HG02970 (cell line): ENCODE results near the gene TCHP.
"Not testable (repeated sequence)": the region's sequence is repeated elsewhere in the genome, so short reads cannot be mapped to it uniquely, and the experiment has no call there.

ENCODE experiments used
- ATAC-seq: cut with Tn5 transposase; IDR thresholded peaks from one replicate; pipeline ENCODE4 v1.9.1; 2021; ENCODE audit warnings: mild to moderate bottlenecking, moderate library complexity, moderate number of reproducible peaks; ENCODE audit not compliant: unreplicated experiment, low FRiP score

Gene TCHP

GRCh38 chr12:109899783-109900751, at the start of gene TCHP:
Gene TCHP, plus strand, starts transcription at chr12:109900274. Its CDS starts 2,753 bp downstream, at chr12:109903027.
- ATAC-seq, result peak; percentile 55

GRCh38 chr12:109850518-109850917, 49.6 kb upstream of the TCHP start:
- ATAC-seq, result not testable (repeated sequence)

GRCh38 chr12:109855377-109855776, 44.7 kb upstream of the TCHP start:
- ATAC-seq, result no peak

- no peak for ATAC-seq
These were observed 42.4 kb upstream of the TCHP start for GRCh38 chr12:109857715-109858114.

GRCh38 chr12:109858764-109859163, 41.3 kb upstream of the TCHP start:
- no peak for ATAC-seq

- no peak for ATAC-seq
These were observed 39.1 kb upstream of the TCHP start for GRCh38 chr12:109860977-109861376.

- no peak for ATAC-seq
These were observed 38.3 kb upstream of the TCHP start for GRCh38 chr12:109861689-109862314.

- ATAC-seq, result not testable (repeated sequence)
These were observed 37.6 kb upstream of the TCHP start for GRCh38 chr12:109862491-109862890.

- no peak for ATAC-seq
These were observed 36.0 kb upstream of the TCHP start for GRCh38 chr12:109863847-109864712.

GRCh38 chr12:109864916-109865315, 35.2 kb upstream of the TCHP start:
- ATAC-seq, result no peak

GRCh38 chr12:109868182-109869051, 31.7 kb upstream of the TCHP start:
- ATAC-seq, result no peak

- ATAC-seq, result no peak
These were observed 29.4 kb upstream of the TCHP start for GRCh38 chr12:109870648-109871047.

GRCh38 chr12:109871668-109872314, 28.3 kb upstream of the TCHP start:
- ATAC-seq, result no peak

- ATAC-seq, result no peak
These were observed 26.4 kb upstream of the TCHP start for GRCh38 chr12:109873653-109874052.

- ATAC-seq, result no peak
These were observed 24.4 kb upstream of the TCHP start for GRCh38 chr12:109875572-109876131.

- no peak for ATAC-seq
These were observed 23.7 kb upstream of the TCHP start for GRCh38 chr12:109876406-109876805.

GRCh38 chr12:109877504-109878246, 22.4 kb upstream of the TCHP start:
- no peak for ATAC-seq

- no peak for ATAC-seq
These were observed 21.8 kb upstream of the TCHP start for GRCh38 chr12:109878247-109878625.
